ENCODE data around the gene SYT10.

SYT10 gene

DNA sequence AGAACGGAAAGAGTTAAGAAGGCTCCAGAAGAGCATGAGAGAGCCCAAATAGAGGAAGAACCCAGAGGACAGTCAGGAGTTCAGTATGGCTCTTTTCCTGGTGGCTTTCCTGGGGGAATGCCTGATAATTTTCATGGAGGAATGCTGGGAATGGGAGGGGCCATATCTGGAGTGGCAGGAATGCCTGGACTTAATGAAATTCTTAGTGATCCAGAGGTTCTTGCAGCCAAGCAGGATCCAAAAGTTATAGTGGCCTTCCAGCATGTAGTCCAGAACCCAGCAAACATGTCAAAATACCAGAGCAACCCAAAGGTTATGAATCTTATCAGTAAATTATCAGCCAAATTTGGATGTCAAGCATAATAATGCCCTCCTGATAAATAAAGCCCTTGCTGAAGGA, 15.5 kb upstream of the SYT10 start:
- TF ChIP-seq CTCF (IDR thresholded peaks at IDR 0.05; ENCODE audit: control extremely low read depth, extremely low read depth, low read depth, missing control alignments): no peak
- ChIA-PET CTCF (no interaction called here), POLR2A (no interaction called here)
- DNase-seq (ENCODE audit: extremely low spot score): no peak

GRCh38 chr12:33450480-33450879, 10.9 kb upstream of the SYT10 start:
- ChIA-PET CTCF (no interaction called here), POLR2A (no interaction called here)
- DNase-seq (ENCODE audit: extremely low spot score): no peak

DNA sequence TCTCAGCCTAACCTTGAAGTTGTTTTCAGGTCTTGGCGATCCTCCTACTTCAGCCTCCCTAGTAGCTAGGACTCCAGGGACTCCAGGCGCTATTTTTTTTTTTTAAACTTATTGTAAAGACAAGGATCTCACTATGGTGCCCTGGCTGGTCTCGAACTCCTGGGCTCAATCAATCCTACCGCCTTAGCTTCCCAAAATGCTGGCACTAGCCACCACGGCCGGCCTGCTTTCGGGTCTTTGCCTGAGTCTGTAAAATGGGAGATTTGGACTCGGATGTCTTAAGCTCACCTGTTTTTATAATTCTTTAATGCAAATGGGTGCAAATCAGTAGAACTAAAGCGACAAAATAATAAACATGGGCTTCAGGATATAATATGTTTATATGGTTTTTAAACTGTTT, 858 bp upstream of the SYT10 start:
- DNase-seq (ENCODE audit: extremely low spot score): no peak
- POLR2A ChIA-PET: no interaction called here
- TF ChIP-seq CTCF (IDR thresholded peaks at IDR 0.05; ENCODE audit: control extremely low read depth, extremely low read depth, low read depth, missing control alignments): no peak
- CTCF ChIA-PET: interaction anchor here (0.9 kb wide), 1 partner anchor 11 kb away, joined by 3 read pairs; no protein-coding TSS in a partner anchor

More at GRCh38 chr12:33450480-33450879, 10.9 kb upstream of the SYT10 start:
- no peak for TF ChIP-seq CTCF (IDR thresholded peaks at IDR 0.05; ENCODE audit: control extremely low read depth, extremely low read depth, low read depth, missing control alignments)

- TF ChIP-seq CTCF (IDR thresholded peaks at IDR 0.05; ENCODE audit: control extremely low read depth, extremely low read depth, low read depth, missing control alignments): no peak
- peak; percentile 21 for DNase-seq (ENCODE audit: extremely low spot score)
- CTCF ChIA-PET: no interaction called here
- POLR2A ChIA-PET: no interaction called here
Measured at GRCh38 chr12:33438851-33439586, 600 bp downstream of the SYT10 start.

- ChIA-PET POLR2A (no interaction called here), CTCF (no interaction called here)
- DNase-seq (ENCODE audit: extremely low spot score): no peak
- no peak for TF ChIP-seq CTCF (IDR thresholded peaks at IDR 0.05; ENCODE audit: control extremely low read depth, extremely low read depth, low read depth, missing control alignments)
Measured at GRCh38 chr12:33438025-33438772, 1.4 kb downstream of the SYT10 start.

DNA sequence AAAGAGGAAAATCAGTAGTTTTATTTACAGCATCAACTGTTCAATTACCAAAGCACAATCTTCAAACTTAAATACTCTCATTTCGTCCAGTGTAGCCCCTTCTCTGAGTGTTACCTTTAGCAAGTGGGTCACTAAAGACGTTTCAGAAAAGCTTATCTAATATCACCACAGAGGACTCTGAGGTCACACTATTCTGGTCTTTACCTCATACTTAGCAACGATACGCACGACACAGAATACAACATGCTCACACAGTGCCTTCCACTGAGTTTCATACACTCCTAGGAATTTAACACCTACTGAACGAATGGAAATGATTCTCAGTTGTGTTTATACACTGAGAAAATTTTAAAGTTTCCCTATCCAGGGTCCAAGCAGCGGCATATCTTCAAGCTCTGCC, 2.0 kb downstream of the SYT10 start:
- no peak for TF ChIP-seq CTCF (IDR thresholded peaks at IDR 0.05; ENCODE audit: control extremely low read depth, extremely low read depth, low read depth, missing control alignments)
- DNase-seq (ENCODE audit: extremely low spot score): no peak
- ChIA-PET CTCF (no interaction called here), POLR2A (no interaction called here)
